DOHH2 (cell line): ENCODE results near the gene HAGHL.

Source experiments
- EZH2phosphoT487 ChIP-seq: fragments of 200-600 bp; sonication (generic); IDR thresholded peaks from 2 replicates; pipeline ENCODE4 v1.6.1; 2017; ENCODE audit warnings: borderline replicate concordance, mild to moderate bottlenecking, antibody characterized with exemption, low read length, moderate library complexity, mixed read lengths
- TF ChIP-seq, protein P1 (sequence below): fragments of 200-600 bp; sonication (generic); IDR thresholded peaks from one replicate; pipeline ENCODE4 v1.5.1; 2014; ENCODE audit warnings: antibody characterized with exemption, mild to moderate bottlenecking, low read depth, low read length; ENCODE audit not compliant: poor library complexity, severe bottlenecking

DNA sequence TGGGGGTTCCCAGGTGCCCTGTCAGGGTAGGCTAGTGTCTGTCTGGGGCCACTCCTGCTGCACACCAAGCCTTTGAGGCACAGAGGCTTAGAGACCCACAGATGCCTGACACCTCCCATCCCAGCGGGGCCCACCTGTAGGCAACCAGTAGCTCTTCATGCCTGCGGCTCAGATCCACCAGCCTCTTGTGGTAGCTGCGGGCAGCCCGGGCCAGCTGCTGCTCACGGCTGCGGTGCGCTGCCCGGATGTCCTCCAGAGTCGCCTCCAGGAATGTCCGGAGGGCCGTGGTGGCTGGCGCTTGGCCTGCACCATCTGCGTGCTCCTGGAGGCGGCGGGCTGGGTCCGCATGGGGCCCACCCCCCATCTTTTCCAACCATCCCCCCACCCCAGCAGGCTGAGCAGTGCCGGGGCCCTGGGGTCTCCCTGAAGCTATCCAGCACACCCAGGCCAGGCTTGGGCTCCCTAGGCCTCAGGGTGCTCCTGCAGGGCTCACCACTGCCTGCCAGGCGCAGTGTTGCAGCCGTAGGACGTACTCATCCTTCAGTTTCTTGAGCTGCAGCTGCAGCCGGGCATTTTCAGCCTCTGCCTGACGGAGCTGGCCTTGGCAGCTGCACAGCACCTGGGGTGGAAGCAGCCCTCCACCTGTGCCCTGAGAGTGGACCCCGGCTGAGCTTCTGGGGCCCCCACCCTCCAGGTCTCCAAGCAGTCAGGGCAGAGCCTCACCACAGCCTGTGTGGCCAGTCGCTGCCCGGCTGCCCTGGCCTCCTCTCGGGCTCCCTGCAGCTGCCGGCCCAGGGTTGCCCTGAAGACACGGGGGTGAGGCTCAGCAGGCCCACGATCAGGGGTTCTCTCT, 2.5 kb upstream of the HAGHL start:
- TF ChIP-seq, protein P1, sequence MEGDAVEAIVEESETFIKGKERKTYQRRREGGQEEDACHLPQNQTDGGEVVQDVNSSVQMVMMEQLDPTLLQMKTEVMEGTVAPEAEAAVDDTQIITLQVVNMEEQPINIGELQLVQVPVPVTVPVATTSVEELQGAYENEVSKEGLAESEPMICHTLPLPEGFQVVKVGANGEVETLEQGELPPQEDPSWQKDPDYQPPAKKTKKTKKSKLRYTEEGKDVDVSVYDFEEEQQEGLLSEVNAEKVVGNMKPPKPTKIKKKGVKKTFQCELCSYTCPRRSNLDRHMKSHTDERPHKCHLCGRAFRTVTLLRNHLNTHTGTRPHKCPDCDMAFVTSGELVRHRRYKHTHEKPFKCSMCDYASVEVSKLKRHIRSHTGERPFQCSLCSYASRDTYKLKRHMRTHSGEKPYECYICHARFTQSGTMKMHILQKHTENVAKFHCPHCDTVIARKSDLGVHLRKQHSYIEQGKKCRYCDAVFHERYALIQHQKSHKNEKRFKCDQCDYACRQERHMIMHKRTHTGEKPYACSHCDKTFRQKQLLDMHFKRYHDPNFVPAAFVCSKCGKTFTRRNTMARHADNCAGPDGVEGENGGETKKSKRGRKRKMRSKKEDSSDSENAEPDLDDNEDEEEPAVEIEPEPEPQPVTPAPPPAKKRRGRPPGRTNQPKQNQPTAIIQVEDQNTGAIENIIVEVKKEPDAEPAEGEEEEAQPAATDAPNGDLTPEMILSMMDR = no peak
- no peak for TF ChIP-seq EZH2phosphoT487
